ENCODE measurements around the gene STIL.

STIL gene

GRCh38 chr1:47252369-47252768 is 61.6 kb downstream of the STIL start:
- Histone ChIP-seq H3K27me3 (ENCODE audit: insufficient read depth, low read length, poor library complexity) (no peaks in the 10 kb centered on the region), H3K27ac (ENCODE audit: low read length) (no peak overlapping the region), H3K4me3 (ENCODE audit: low read depth in 1 of 2, low read length in 2 of 2) (no peak overlapping the region), H3K9ac (ENCODE audit: low read depth, low read length) (no peak overlapping the region), H3K9me3 (ENCODE audit: insufficient read depth, low read length, severe bottlenecking) (no peaks in the 10 kb centered on the region), H3K4me1 (ENCODE audit: insufficient read depth, low read length) (no peaks in the 10 kb centered on the region), H3K4me2 (ENCODE audit: insufficient read depth, low read length) (no peak overlapping the region), H3K36me3 (ENCODE audit: insufficient read depth, low read length) (peaks cover 56% of the 10 kb centered on the region), H3K79me2 (ENCODE audit: insufficient read depth, low read length) (no peaks in the 10 kb centered on the region), H4K20me1 (ENCODE audit: insufficient read depth, low read length) (0 out of 2 replicates have a peak, but pooled peaks cover 4% of the 10 kb centered on the region), H2AFZ (ENCODE audit: low read depth, low read length) (no peak overlapping the region)
- TF ChIP-seq CTCF (IDR thresholded peaks at IDR 0.05; ENCODE audit: borderline replicate concordance, extremely low read depth, low read length, poor library complexity, severe bottlenecking) = no peak
- no peak for TF ChIP-seq EZH2 (IDR thresholded peaks at IDR 0.05; ENCODE audit: borderline replicate concordance, low read depth, low read length, severe bottlenecking)
- no peak for ATAC-seq (ENCODE audit: insufficient read depth, low read depth)
- no peak for DNase-seq

GRCh38 chr1:47249755-47250154 is 64.2 kb downstream of the STIL start:
- no peak overlapping the region for H3K9ac ChIP-seq (ENCODE audit: low read depth, low read length)
- H3K79me2 ChIP-seq (ENCODE audit: insufficient read depth, low read length) = no peaks in the 10 kb centered on the region
- H2AFZ ChIP-seq (ENCODE audit: low read depth, low read length) = no peak overlapping the region
- TF ChIP-seq CTCF (IDR thresholded peaks at IDR 0.05; ENCODE audit: borderline replicate concordance, extremely low read depth, low read length, poor library complexity, severe bottlenecking) (no peak), EZH2 (IDR thresholded peaks at IDR 0.05; ENCODE audit: borderline replicate concordance, low read depth, low read length, severe bottlenecking) (no peak)
- no peaks in the 10 kb centered on the region for H3K4me1 ChIP-seq (ENCODE audit: insufficient read depth, low read length)
- no peak overlapping the region for H3K4me3 ChIP-seq (ENCODE audit: low read depth in 1 of 2, low read length in 2 of 2)
- ATAC-seq (ENCODE audit: insufficient read depth, low read depth) (no peak; the same call in 2 of the 3 replicates), DNase-seq (no peak)
- no peak overlapping the region for H3K27ac ChIP-seq (ENCODE audit: low read length)
- peaks cover 3% of the 10 kb centered on the region for H3K27me3 ChIP-seq (ENCODE audit: insufficient read depth, low read length, poor library complexity)
- H3K9me3 ChIP-seq (ENCODE audit: insufficient read depth, low read length, severe bottlenecking) = no peaks in the 10 kb centered on the region
- 0 out of 2 replicates have a peak, but pooled peaks cover 4% of the 10 kb centered on the region for H4K20me1 ChIP-seq (ENCODE audit: insufficient read depth, low read length)
- no peak overlapping the region for H3K4me2 ChIP-seq (ENCODE audit: insufficient read depth, low read length)
- H3K36me3 ChIP-seq (ENCODE audit: insufficient read depth, low read length) = peaks cover 30% of the 10 kb centered on the region

GRCh38 chr1:47244339-47244862 is 69.5 kb downstream of the STIL start:
- Histone ChIP-seq H2AFZ (ENCODE audit: low read depth, low read length) (no peak overlapping the region), H3K9ac (ENCODE audit: low read depth, low read length) (no peak overlapping the region), H3K4me1 (ENCODE audit: insufficient read depth, low read length) (no peaks in the 10 kb centered on the region), H4K20me1 (ENCODE audit: insufficient read depth, low read length) (no peaks in the 10 kb centered on the region), H3K4me3 (ENCODE audit: low read depth in 1 of 2, low read length in 2 of 2) (no peak overlapping the region), H3K27ac (ENCODE audit: low read length) (no peak overlapping the region), H3K36me3 (ENCODE audit: insufficient read depth, low read length) (no peaks in the 10 kb centered on the region), H3K9me3 (ENCODE audit: insufficient read depth, low read length, severe bottlenecking) (no peaks in the 10 kb centered on the region), H3K4me2 (ENCODE audit: insufficient read depth, low read length) (no peak overlapping the region), H3K27me3 (ENCODE audit: insufficient read depth, low read length, poor library complexity) (peaks cover 16% of the 10 kb centered on the region), H3K79me2 (ENCODE audit: insufficient read depth, low read length) (no peaks in the 10 kb centered on the region)
- no peak for TF ChIP-seq CTCF (IDR thresholded peaks at IDR 0.05; ENCODE audit: borderline replicate concordance, extremely low read depth, low read length, poor library complexity, severe bottlenecking)
- TF ChIP-seq EZH2 (IDR thresholded peaks at IDR 0.05; ENCODE audit: borderline replicate concordance, low read depth, low read length, severe bottlenecking) = no peak
- DNase-seq = no peak
- ATAC-seq (ENCODE audit: insufficient read depth, low read depth) = no peak

Data from DND-41 (cell line).